Kidney (tissue), 14 donors: ENCODE measurements around the gene PRR7. TPM values are rescaled to one million over a fixed set of nuclear protein-coding genes. Genes with fewer than 3 reads are reported as not detected.

Experiments used
- DNase-seq, 5 donors: peaks; one replicate each; pipeline ENCODE4 v3.0.0-alpha.2; 2013 to 2020
- FAIRE-seq: peaks from 2 replicates; lab custom pipeline; 2012; peaks lifted over from hg19 to GRCh38; lab: Jason Lieb, UNC
- H3K27ac ChIP-seq, 2 donors: one replicate each; pipeline ENCODE4 v1.7.0; 2013; ENCODE audit warnings: low read depth in 2 of 2, low read length in 2 of 2, inconsistent platforms in 1 of 2
- H3K27me3 ChIP-seq: one replicate; pipeline ENCODE4 v1.7.1; 2013; ENCODE audit warnings: low read length, inconsistent platforms; ENCODE audit not compliant: control insufficient read depth, insufficient read depth
- H3K36me3 ChIP-seq, 3 donors: one replicate each; pipeline versions ENCODE4 v1.7.0 to v1.7.1; 2013; ENCODE audit warnings: low read length in 3 of 3, control low read depth in 1 of 3, inconsistent platforms in 1 of 3; ENCODE audit not compliant: insufficient read depth in 3 of 3, control insufficient read depth in 2 of 3
- H3K4me1 ChIP-seq, 3 donors: one replicate each; pipeline versions ENCODE4 v1.7.0 to v1.7.1; 2013; ENCODE audit warnings: low read length in 3 of 3, inconsistent platforms in 1 of 3, low read depth in 1 of 3; ENCODE audit not compliant: control insufficient read depth in 2 of 3, insufficient read depth in 2 of 3
- H3K4me3 ChIP-seq, 3 donors: one replicate each; pipeline versions ENCODE4 v1.7.0 to v1.8.1; 2013; ENCODE audit warnings: low read length in 3 of 3, control low read depth in 1 of 3, inconsistent platforms in 1 of 3
- H3K9ac ChIP-seq, 3 donors: one replicate each; pipeline versions ENCODE4 v1.7.0 to v1.7.1; 2013; ENCODE audit warnings: low read length in 3 of 3, control low read depth in 1 of 3, inconsistent platforms in 1 of 3
- H3K9me3 ChIP-seq, 3 donors: one replicate each; pipeline versions ENCODE4 v1.7.0 to v1.7.1; 2013; ENCODE audit warnings: low read length in 3 of 3, control low read depth in 1 of 3, inconsistent platforms in 1 of 3; ENCODE audit not compliant: control insufficient read depth in 2 of 3, insufficient read depth in 1 of 3
- CTCF ChIP-seq: IDR thresholded peaks from 3 replicates; pipeline ENCODE4 v1.5.1; 2012; ENCODE audit warnings: mild to moderate bottlenecking, moderate library complexity, borderline replicate concordance; ENCODE audit not compliant: insufficient read depth; ENCODE audit errors: extremely low read depth
- intact Hi-C: fragments of 100-400 bp; cut with DNase I; formaldehyde crosslinking; loops from one replicate; pipeline ENCODE4 v1.11.1; 2022
- polyA plus RNA-seq: library from polyadenylated mRNA; stranded (reverse); fragments of 350-450 nt; fragmentation: Illumina TruSeq; extraction: RNeasy Lipid Tissue Mini Kit (QIAGEN cat#74804); gene quantifications from one replicate; pipeline ENCODE4 v1.2.3, GENCODE V29; 2014; ENCODE audit warnings: low read depth, low replicate concordance; ENCODE audit not compliant: insufficient read depth
- total RNA-seq: library from RNA; stranded (reverse); fragmentation: NEBNext Ultra II Directional; extraction: Animal tissue kit (Norgen Biotek cat#: 25700); gene quantifications from one replicate; pipeline ENCODE4 v1.2.1, GENCODE V29; 2021
- donor health status: control.
- donor health status: control.
- donor health status: control.
- donor health status: control.
- donor health status: control.
- donor health status: DM: yes; HTN: yes; CAD: no.
- donor health status: Normal renal cell carcinoma (clear cell type).

The PRR7 gene
- total and polyA plus RNA-seq, 2 donors from 2014 or later = 1.6 to 5.5 TPM

GRCh38 chr5:177448244-177448950 is 1.8 kb downstream of the PRR7 start:
- intact Hi-C loops = no loop called here
- Histone ChIP-seq H3K9ac (no peak overlapping the region), H3K27me3 (no peaks in the 10 kb centered on the region), H3K4me1 (peaks cover 0 to 11% (median 6%) of the 10 kb centered on the region in 3 donors), H3K36me3 (no peaks in the 10 kb centered on the region), H3K4me3 (no peak overlapping the region), H3K27ac (no peak overlapping the region), H3K9me3 (no peaks in the 10 kb centered on the region)
- no peak for DNase-seq
- no peak for TF ChIP-seq CTCF
- no peak for FAIRE-seq

- Histone ChIP-seq H3K36me3 (no peaks in the 10 kb centered on the region), H3K4me1 (peaks cover 0 to 18% (median 6%) of the 10 kb centered on the region in 3 donors), H3K9me3 (no peaks in the 10 kb centered on the region), H3K27ac (no peak overlapping the region), H3K9ac (no peak overlapping the region), H3K27me3 (no peaks in the 10 kb centered on the region), H3K4me3 (no peak overlapping the region)
- intact Hi-C loops = loop anchor here (5.0 kb wide), 1 partner anchor 42 kb away; the partner anchor contains the start of gene F12
- no peak for FAIRE-seq
- no peak for TF ChIP-seq CTCF
- no peak for DNase-seq
Measured at GRCh38 chr5:177449140-177450061, 2.8 kb downstream of the PRR7 start.

- H3K36me3 ChIP-seq = no peaks in the 10 kb centered on the region
- H3K9me3 ChIP-seq = no peaks in the 10 kb centered on the region
- no peak overlapping the region for H3K4me3 ChIP-seq
- no peak for DNase-seq
- H3K27ac ChIP-seq = no peak overlapping the region
- no peak for TF ChIP-seq CTCF
- no peak overlapping the region for H3K9ac ChIP-seq
- no peaks in the 10 kb centered on the region for H3K27me3 ChIP-seq
- FAIRE-seq = no peak
- H3K4me1 ChIP-seq = peaks cover 0 to 24% (median 6%) of the 10 kb centered on the region in 3 donors
- intact Hi-C loops = loop anchor here (5.0 kb wide), 1 partner anchor 44 kb away; the partner anchor contains the start of gene F12
Measured at GRCh38 chr5:177450667-177451424, 4.2 kb downstream of the PRR7 start.
